GM19351 (cell line): ENCODE measurements around the gene CHMP6.

Source experiments
- ATAC-seq: cut with Tn5 transposase; IDR thresholded peaks from one replicate; pipeline ENCODE4 v1.9.1; 2021; ENCODE audit warnings: mild to moderate bottlenecking, moderate library complexity; ENCODE audit not compliant: unreplicated experiment

The CHMP6 gene

DNA sequence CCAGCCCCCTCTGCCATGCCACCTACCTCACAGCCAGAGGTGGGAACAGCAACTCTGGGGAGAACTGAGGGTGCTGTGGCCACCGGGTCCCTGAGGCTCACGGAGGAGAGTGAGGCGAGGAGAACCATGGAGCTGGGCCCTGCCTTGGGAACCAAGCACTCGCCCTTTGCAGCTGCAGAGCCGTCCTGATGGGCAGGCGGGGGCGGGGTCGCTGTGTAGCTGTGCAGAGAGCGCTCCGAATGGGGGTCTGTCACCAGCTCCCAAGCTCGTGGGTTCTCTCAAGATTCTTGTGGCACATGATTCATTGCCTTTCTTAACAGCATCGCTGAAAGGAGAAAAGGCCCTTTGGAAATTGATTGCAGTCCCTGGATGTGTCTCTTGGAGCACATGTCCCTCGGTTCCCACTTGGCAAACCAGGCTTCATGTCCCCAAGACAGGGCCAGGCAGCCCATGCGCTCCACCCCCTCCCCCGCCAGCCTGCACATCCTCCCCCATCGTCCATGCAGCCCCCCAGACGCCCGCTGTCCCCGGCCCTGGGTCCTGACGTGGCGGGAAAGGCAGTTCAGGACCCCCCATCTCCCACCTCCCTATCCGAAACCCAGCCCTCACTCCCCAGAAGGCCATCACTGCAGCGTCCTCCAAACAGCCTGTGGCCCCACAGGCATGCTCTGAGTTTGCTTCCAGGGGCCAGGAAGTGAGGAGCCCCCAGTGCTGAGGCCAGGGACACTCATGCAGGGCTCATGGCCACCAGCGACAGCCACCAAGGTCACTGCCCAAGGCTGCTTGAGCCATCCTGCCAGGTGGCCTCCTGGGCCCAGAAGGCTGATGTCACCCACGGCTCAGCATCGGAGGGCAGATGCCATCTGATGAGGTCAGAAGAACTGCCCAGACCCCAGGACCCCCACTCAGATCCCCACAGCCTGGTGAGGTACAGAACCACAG is 20.6 kb upstream of the CHMP6 start:
- ATAC-seq: no peak

- no peak for ATAC-seq
Measured at GRCh38 chr17:80971704-80972304, 19.8 kb upstream of the CHMP6 start.

- no peak for ATAC-seq
Measured at GRCh38 chr17:80976701-80977100, 14.9 kb upstream of the CHMP6 start.

DNA sequence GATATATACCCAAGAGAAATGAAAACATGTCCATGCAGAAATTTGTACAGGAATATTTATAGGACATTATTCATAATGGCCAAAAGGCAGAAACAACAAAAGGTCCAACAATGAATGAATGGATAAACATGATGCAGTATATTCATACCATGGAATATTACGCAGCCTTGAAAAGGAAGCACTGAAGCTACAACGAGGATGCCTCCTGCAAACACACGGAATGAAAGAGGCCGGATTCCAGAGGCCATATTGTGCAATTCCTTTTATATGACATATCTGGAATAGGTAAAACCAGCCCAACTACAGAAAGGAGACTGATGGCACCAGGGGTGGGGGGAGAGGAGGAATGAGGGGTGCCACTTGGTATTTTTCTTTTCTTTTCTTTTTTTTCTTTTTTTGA is 14.5 kb upstream of the CHMP6 start:
- no peak for ATAC-seq

GRCh38 chr17:80978499-80979497 is 12.8 kb upstream of the CHMP6 start:
- ATAC-seq: no peak

GRCh38 chr17:80979547-80980378 is 11.9 kb upstream of the CHMP6 start:
- no peak for ATAC-seq

GRCh38 chr17:80980397-80981061 is 11.1 kb upstream of the CHMP6 start:
- ATAC-seq: no peak

- no peak for ATAC-seq
Measured at GRCh38 chr17:80981062-80981902, 10.4 kb upstream of the CHMP6 start.

GRCh38 chr17:80981929-80982425 is 9.7 kb upstream of the CHMP6 start:
- ATAC-seq: no peak

GRCh38 chr17:80982426-80982974 is 9.1 kb upstream of the CHMP6 start:
- no peak for ATAC-seq

- ATAC-seq: no peak
Measured at GRCh38 chr17:80983545-80983944, 8.1 kb upstream of the CHMP6 start.

- no peak for ATAC-seq
Measured at GRCh38 chr17:80984749-80985148, 6.9 kb upstream of the CHMP6 start.

- ATAC-seq: no peak
Measured at GRCh38 chr17:80986046-80986445, 5.6 kb upstream of the CHMP6 start.

DNA sequence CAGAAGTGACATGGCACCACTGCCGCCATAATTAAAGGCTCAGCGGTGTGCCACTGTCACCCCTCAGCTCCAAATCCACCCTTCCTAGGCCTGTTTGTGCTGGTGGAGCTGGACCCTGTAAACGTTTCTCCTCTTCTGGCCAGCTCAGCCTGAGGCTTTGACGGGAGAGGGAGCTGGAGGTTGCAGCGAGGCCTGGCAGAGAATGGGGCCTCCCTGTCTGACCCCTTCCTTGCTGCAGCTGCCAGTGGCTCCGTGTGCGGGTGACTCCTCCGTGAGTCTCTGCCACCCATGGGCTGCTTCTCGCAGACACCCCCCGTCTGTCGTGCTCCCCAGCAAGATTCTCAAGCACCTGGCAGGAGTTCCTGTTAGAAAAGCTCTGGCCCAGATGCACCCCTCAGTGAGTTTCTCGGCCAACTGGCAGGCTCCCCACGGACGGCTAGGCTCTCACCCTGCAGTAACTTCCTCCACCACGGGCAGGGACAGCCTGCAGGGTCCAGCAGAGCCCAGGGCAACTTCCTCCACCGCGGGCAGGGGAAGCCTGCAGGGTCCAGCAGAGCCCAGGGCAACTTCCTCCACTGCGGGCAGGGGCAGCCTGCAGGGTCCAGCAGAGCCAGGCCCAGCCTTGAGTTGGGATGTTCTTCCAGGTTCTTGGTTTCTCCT is 4.7 kb upstream of the CHMP6 start:
- no peak for ATAC-seq

DNA sequence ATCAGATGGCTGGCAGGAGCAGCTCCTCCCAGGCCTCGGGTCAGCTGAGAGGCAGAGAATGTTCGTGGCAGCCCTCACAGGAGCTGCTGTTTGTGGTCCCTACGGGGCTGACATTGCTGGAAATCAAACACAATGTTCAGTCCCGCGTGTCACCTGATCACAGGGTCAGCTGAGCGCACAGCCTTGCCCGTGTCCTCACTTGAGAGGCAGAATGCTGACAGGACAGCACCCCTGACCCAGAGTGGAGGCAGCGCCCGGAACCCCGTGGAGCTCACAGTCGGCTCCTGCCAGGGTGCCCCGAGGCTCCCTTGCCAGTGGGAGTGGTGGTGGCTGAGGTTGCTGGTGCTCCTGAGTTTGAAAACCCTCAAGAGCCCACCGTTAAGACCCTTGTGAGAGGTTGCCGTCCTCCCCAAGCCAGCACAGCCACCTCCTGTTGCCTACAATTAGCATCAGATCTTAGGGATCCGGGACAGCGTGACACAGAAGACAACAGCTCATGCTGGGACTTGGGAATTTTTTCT is 3.6 kb upstream of the CHMP6 start:
- no peak for ATAC-seq

DNA sequence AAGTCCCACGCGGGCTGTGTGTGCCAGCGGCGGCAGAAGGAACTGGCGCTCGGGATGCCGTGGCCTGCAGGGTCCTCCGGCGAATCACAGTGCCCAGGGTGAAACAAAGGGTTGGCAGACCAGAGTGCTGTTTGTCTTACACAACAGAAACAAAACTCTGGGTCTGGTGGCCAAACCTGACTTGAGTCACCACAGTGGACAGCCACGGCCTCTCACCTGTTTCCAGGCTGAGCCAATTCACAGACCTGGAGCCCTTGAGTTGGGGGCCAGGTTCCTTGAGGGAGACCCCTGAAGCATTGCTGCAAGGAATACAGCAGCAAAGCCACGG is 2.1 kb upstream of the CHMP6 start:
- no peak for ATAC-seq

DNA sequence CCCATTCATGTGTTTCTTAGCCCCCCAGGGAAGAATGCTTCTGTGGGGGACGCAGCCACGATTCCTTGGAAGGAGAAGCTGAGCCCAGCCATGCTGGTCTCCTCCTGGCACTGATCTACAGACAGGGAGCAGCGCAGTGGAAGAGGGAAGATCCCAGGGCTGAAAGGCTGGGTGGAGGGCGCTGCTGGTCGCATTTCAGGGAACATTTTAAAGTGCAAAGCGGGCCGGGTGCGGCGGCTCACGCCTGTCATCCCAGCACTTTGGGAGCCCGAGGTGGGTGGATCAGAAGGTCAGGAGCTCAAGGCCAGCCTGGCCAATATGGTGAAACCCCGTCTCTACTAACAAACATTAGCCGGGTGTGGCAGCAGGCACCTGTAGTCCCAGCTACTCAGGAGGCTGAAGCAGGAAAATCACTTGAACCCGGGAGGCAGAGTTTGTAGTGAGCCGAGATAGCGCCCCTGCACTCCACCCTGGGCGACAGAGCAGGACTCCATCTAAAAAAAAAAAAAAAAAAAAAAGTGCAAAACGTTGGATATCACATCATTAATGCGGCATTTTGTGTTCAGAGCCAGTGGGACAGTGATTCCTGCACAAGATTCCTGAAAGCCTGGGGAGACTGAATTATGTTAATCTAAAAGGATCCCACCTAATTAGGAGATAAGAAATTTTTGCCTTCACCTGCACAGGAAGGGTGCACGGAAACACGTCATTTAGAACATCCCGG is 558 bp upstream of the CHMP6 start:
- ATAC-seq: no peak
